ENCODE data around the gene DAND5.

GRCh38 chr19:13010038-13010991 lies 40.9 kb downstream of the DAND5 start:
- no peak for TF ChIP-seq POLR2A (IDR thresholded peaks at IDR 0.05)
- TF ChIP-seq POLR2AphosphoS5 (IDR thresholded peaks at IDR 0.05): no peak
- TF ChIP-seq CTCF (IDR thresholded peaks at IDR 0.05): no peak
- TF ChIP-seq EP300 (IDR thresholded peaks at IDR 0.05): no peak

Data from sigmoid colon (tissue), 4 donors.